K562 (cell line): Measurements from ENCODE around the gene CACYBP. TPM values are rescaled to one million over a fixed set of nuclear protein-coding genes. Genes with fewer than 3 reads are reported as not detected.

ENCODE experiments used
- ATAC-seq: fragments of 200-7000 bp; cut with Tn5 transposase; 3 replicates; pipeline ENCODE4 v1.9.1; 2020; ENCODE audit warnings: moderate library complexity
- BruUV-seq: library from RNA; stranded (reverse); fragments of 400-500 nt; replicated peaks from 2 replicates; lab custom pipeline; 2021; lab: Mats Ljungman, UMichigan
- CTCF ChIA-PET: fragments of 300-600 bp; formaldehyde crosslinking; extraction: SDS; loops from one replicate; lab custom pipeline; 2021; ENCODE audit warnings: low intra/inter-chr PET ratio; lab: Yijun Ruan, JAX
- POLR2A ChIA-PET: fragments of 300-600, 350-650 bp; sonication (Branson Sonifier 250); formaldehyde crosslinking; extraction: SDS; loops from one replicate; lab custom pipeline; 2021; ENCODE audit warnings: antibody characterized with exemption, inconsistent platforms; lab: Yijun Ruan, JAX
- DNase-seq, 4 experiments: peaks; one replicate each; pipeline versions ENCODE4 v3.0.0 to v3.0.0-alpha.2; 2011 to 2018; ENCODE audit warnings: low spot score in 3 of 4, mixed read lengths in 3 of 4; ENCODE audit errors: extremely low read depth in 1 of 4
- FAIRE-seq: peaks from 2 replicates; lab custom pipeline; 2011; peaks lifted over from hg19 to GRCh38; lab: Jason Lieb, UNC
- H2AFZ ChIP-seq: 2 replicates; pipeline ENCODE4 v1.6.0; 2011; ENCODE audit warnings: low read depth, low read length, control low read depth, inconsistent platforms
- H3K27ac ChIP-seq: fragments of 200-600 bp; 3 replicates; pipeline ENCODE4 v1.8.0; 2011; ENCODE audit warnings: low read depth, mild to moderate bottlenecking, control low read depth, inconsistent platforms, low read length, moderate library complexity, mixed read lengths; ENCODE audit errors: extremely low read depth
- H3K27me3 ChIP-seq, 2 experiments: fragments of 300-600 bp in 1 of 2; 2 replicates in 1 of 2; 3 replicates in 1 of 2; pipeline versions ENCODE4 v1.6.0 to v1.8.0; 2011; ENCODE audit warnings: inconsistent platforms in 2 of 2, low read length in 2 of 2, mild to moderate bottlenecking in 1 of 2, mixed read lengths in 1 of 2, moderate library complexity in 1 of 2; ENCODE audit not compliant: control insufficient read depth in 2 of 2, insufficient read depth in 2 of 2
- H3K36me3 ChIP-seq: fragments of 300-600 bp; 3 replicates; pipeline ENCODE4 v1.8.0; 2011; ENCODE audit warnings: mild to moderate bottlenecking, low read length, inconsistent platforms; ENCODE audit not compliant: control insufficient read depth, insufficient read depth
- H3K4me1 ChIP-seq, 2 experiments: fragments of 200-600 bp in 1 of 2; replicated peaks in 1 of 2; 2 replicates in 1 of 2; 3 replicates in 1 of 2; pipeline versions ENCODE4 v1.5.1 to v1.8.0; 2011; ENCODE audit warnings: inconsistent platforms in 2 of 2, low read length in 2 of 2, mild to moderate bottlenecking in 1 of 2, mixed read lengths in 1 of 2, moderate library complexity in 1 of 2; ENCODE audit not compliant: control insufficient read depth in 2 of 2, insufficient read depth in 2 of 2
- H3K4me2 ChIP-seq: 2 replicates; pipeline ENCODE4 v1.6.1; 2011; ENCODE audit warnings: low read length, control low read depth, inconsistent platforms, mixed read lengths; ENCODE audit not compliant: insufficient read depth
- H3K4me3 ChIP-seq: fragments of 200-600 bp; sonication (generic), shearing (Covaris generic); 2 replicates; pipeline ENCODE4 v1.5.1; 2016; ENCODE audit warnings: control low read depth, inconsistent platforms
- H3K79me2 ChIP-seq: fragments of 200-600 bp; 3 replicates; pipeline ENCODE4 v1.8.0; 2011; ENCODE audit warnings: low read length, inconsistent platforms; ENCODE audit not compliant: control insufficient read depth, insufficient read depth
- H3K9ac ChIP-seq, 2 experiments: 2 replicates each; pipeline versions ENCODE4 v1.6.0 to v1.6.1; 2011; ENCODE audit warnings: low read depth in 2 of 2, low read length in 2 of 2, control low read depth in 1 of 2, inconsistent platforms in 1 of 2, mild to moderate bottlenecking in 1 of 2, mixed read lengths in 1 of 2; ENCODE audit not compliant: insufficient read depth in 1 of 2
- H3K9me1 ChIP-seq: one replicate; pipeline ENCODE4 v1.6.0; 2011; ENCODE audit warnings: inconsistent platforms, mild to moderate bottlenecking, low read length, moderate library complexity; ENCODE audit not compliant: control insufficient read depth, insufficient read depth
- H3K9me3 ChIP-seq: replicated peaks from 2 replicates; pipeline ENCODE4 v1.5.1; 2011; ENCODE audit warnings: low read depth, low read length, inconsistent platforms; ENCODE audit not compliant: control insufficient read depth, insufficient read depth
- H4K20me1 ChIP-seq: replicated peaks from 2 replicates; pipeline ENCODE4 v1.6.1; 2011; ENCODE audit warnings: low read length, inconsistent platforms, mixed read lengths; ENCODE audit not compliant: control insufficient read depth, insufficient read depth
- YY1 ChIP-seq, 3 experiments: IDR thresholded peaks; 2 replicates each; pipeline ENCODE4 v1.6.1; 2011; ENCODE audit warnings: low read length in 2 of 3, mild to moderate bottlenecking in 2 of 3, moderate library complexity in 2 of 3, borderline replicate concordance in 1 of 3, control low read depth in 1 of 3, low read depth in 1 of 3; ENCODE audit not compliant: insufficient read depth in 3 of 3, insufficient replicate concordance in 2 of 3, control insufficient read depth in 1 of 3, insufficient read length in 1 of 3; ENCODE audit errors: extremely low read depth in 1 of 3
- WGBS: fragments of 100-300 bp; shearing (Covaris generic); methylation state at CpG from one replicate; pipeline ENCODE4 v1.1.6; 2016; ENCODE audit warnings: low coverage, mixed read lengths; ENCODE audit not compliant: insufficient coverage; ENCODE audit errors: missing lambda C conversion rate; 5-methylcytosine and 5-hydroxymethylcytosine counted together
- in situ Hi-C: fragments of 300-500 bp; cut with MboI; formaldehyde crosslinking; loops from 4 replicates; pipeline ENCODE4 v1.15.0; 2018; ENCODE audit warnings: inconsistent platforms, mixed read lengths
- intact Hi-C: fragments of 100-400 bp; cut with micrococcal nuclease; formaldehyde crosslinking; loops from 2 replicates; pipeline ENCODE4 v1.14.2; 2022
- polyA plus RNA-seq, 8 experiments: library from polyadenylated mRNA; depleted of rRNA in 4 of 8; stranded (reverse) in 5 of 8; unstranded in 3 of 8; fragments of >200 nt; fragmentation: Nextera tagmentation in 2 of 8; fragmentation: Illumina TruSeq in 1 of 8; extraction: Ambion mirVana in 2 of 8; extraction: Trizol in 1 of 8; gene quantifications; 2 replicates each; pipeline versions ENCODE4 v1.2.1 to v1.2.3, GENCODE V29; 2011 to 2014; ENCODE audit warnings: inconsistent platforms in 1 of 8, missing spikeins in 1 of 8
- total RNA-seq, 7 experiments: library from RNA; depleted of rRNA in 6 of 7; stranded (reverse); fragments of >200 nt in 6 of 7; fragmentation: Illumina TruSeq in 2 of 7; extraction: Trizol in 2 of 7; gene quantifications; 2 replicates each; pipeline versions ENCODE4 v1.2.1 to v1.2.3, GENCODE V29; 2011 to 2021; ENCODE audit warnings: low replicate concordance in 1 of 7
- TF ChIP-seq, protein P1 (sequence below): fragments of 250-450 bp; sonication (Bioruptor Pico); IDR thresholded peaks from 2 replicates; pipeline ENCODE4 v1.8.0; 2022; ENCODE audit warnings: inconsistent platforms, mild to moderate bottlenecking, moderate library complexity, borderline replicate concordance

The CACYBP gene
- total and polyA plus RNA-seq, 9 of the 15 experiments (the other 6 are each of a cell fraction or from before 2014, with no cell fraction given): 147 to 1,576 (median 488) TPM

DNA sequence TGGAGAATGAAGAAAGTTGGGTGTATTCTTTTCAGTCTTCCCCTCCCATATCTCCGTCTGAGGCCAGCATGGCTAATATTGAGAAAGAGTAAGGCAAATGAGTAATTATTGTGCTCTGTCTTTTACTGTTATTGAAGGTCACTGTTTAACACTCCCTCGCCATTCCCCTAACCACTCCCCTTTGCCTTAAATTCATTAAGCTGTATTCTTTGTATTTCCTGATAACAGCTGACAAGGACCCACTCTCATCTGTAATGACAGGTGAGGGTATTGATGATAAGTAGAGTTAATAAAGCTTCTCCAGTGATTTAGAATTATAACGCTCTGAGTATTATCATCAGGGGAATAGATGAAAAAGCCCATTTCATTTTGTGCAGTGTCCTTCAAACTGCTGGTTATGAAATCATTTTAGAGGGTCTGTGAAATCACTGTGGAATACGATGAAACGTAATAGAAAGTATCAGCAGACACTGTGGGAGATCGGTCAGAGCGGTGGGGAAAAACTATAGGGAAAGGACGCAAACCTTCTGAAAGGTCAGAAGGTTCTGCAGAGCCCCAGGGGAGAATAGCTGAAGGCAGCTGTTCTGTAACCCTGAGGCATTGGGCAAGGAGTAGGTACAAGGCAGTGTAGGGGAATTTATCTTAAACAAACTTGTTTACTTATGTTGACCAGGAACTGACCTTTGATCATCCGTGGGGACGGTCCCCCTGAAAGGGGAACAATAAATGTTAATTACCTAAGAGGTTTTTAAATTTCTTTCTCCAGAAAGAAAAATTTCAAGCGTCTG lies 46.3 kb upstream of the CACYBP start:
- DNase-seq: no peak
- ATAC-seq: peak; percentile 21; the same call in 2 of the 3 replicates
- TF ChIP-seq, protein P1, sequence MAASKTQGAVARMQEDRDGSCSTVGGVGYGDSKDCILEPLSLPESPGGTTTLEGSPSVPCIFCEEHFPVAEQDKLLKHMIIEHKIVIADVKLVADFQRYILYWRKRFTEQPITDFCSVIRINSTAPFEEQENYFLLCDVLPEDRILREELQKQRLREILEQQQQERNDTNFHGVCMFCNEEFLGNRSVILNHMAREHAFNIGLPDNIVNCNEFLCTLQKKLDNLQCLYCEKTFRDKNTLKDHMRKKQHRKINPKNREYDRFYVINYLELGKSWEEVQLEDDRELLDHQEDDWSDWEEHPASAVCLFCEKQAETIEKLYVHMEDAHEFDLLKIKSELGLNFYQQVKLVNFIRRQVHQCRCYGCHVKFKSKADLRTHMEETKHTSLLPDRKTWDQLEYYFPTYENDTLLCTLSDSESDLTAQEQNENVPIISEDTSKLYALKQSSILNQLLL: 0 out of 2 replicates have a peak, but pooled peaks have one; percentile 36
- TF ChIP-seq YY1 (IDR thresholded peaks at IDR 0.05; ENCODE audit: borderline replicate concordance in 1 of 3, control insufficient read depth in 1 of 3, extremely low read depth in 1 of 3, insufficient read depth in 3 of 3, insufficient read length in 1 of 3, insufficient replicate concordance in 2 of 3, low read depth in 1 of 3, low read length in 2 of 3): no peak
- TF ChIP-seq, all 486 proteins: peak for 1
- WGBS: 52% methylated on average over 11 of the region's 11 CpGs
- Histone ChIP-seq H3K27ac (no peak overlapping the region), H2AFZ (no peak overlapping the region), H3K9ac (no peak overlapping the region), H3K4me1 (peaks cover 0 to 23% of the 10 kb centered on the region in 2 experiments; a peak in 3 of 5 replicates), H3K79me2 (no peaks in the 10 kb centered on the region), H3K36me3 (no peaks in the 10 kb centered on the region), H3K9me3 (no peaks in the 10 kb centered on the region), H3K9me1 (no peaks in the 10 kb centered on the region), H4K20me1 (no peaks in the 10 kb centered on the region), H3K27me3 (no peaks in the 10 kb centered on the region), H3K4me2 (no peak overlapping the region), H3K4me3 (no peak overlapping the region)
- in situ Hi-C loops: no loop called here
- intact Hi-C loops: no loop called here
- ChIA-PET POLR2A (interaction anchor here (1.1 to 2.7 kb wide), 4 partner anchors 10 to 171 kb away, joined by 3 to 12 read pairs (median 4); no protein-coding TSS in a partner anchor), CTCF (no interaction called here)
- no TSS peak for BruUV-seq
- FAIRE-seq: no peak
